ENCODE data around the gene MKNK2.

The MKNK2 gene

GRCh38 chr19:2064788-2065524, 13.9 kb upstream of the MKNK2 start:
- H3K27ac ChIP-seq = no peak overlapping the region
- no peak for TF ChIP-seq CTCF (conservative IDR thresholded peaks at IDR 0.05)

GRCh38 chr19:2064395-2064787, 13.3 kb upstream of the MKNK2 start:
- H3K27ac ChIP-seq = no peak overlapping the region
- no peak for TF ChIP-seq CTCF (conservative IDR thresholded peaks at IDR 0.05)

- TF ChIP-seq CTCF (conservative IDR thresholded peaks at IDR 0.05) = no peak
- no peak overlapping the region for H3K27ac ChIP-seq
Measured at GRCh38 chr19:2063824-2064223, 12.8 kb upstream of the MKNK2 start.

- TF ChIP-seq CTCF (conservative IDR thresholded peaks at IDR 0.05) = no peak
- H3K27ac ChIP-seq = peak overlapping the region; percentile 94; the same call in 1 of the 2 replicates
Measured at GRCh38 chr19:2062770-2063169, 11.7 kb upstream of the MKNK2 start.

GRCh38 chr19:2062389-2062729, 11.3 kb upstream of the MKNK2 start:
- no peak for TF ChIP-seq CTCF (conservative IDR thresholded peaks at IDR 0.05)
- H3K27ac ChIP-seq = peak overlapping the region; percentile 94

GRCh38 chr19:2061495-2062388, 10.7 kb upstream of the MKNK2 start:
- peak overlapping the region; percentile 94 for H3K27ac ChIP-seq
- TF ChIP-seq CTCF (conservative IDR thresholded peaks at IDR 0.05) = no peak

- TF ChIP-seq CTCF (conservative IDR thresholded peaks at IDR 0.05) = no peak
- H3K27ac ChIP-seq = peak overlapping the region; percentile 94
Measured at GRCh38 chr19:2060884-2061494, 9.9 kb upstream of the MKNK2 start.
